Measurements from ENCODE around the gene SSR3.

The SSR3 gene

GRCh38 chr3:156516961-156517360 lies 38.0 kb downstream of the SSR3 start:
- no peak for DNase-seq (ENCODE audit: low read depth)
- no peak overlapping the region for H3K4me3 ChIP-seq (ENCODE audit: low read depth, low read length)
- no peak for TF ChIP-seq MYC (IDR thresholded peaks at IDR 0.05; ENCODE audit: low read depth, low read length)
- TF ChIP-seq POLR2A (IDR thresholded peaks at IDR 0.05; ENCODE audit: extremely low read depth, insufficient read length) = no peak
- no peak for TF ChIP-seq CTCF (IDR thresholded peaks at IDR 0.05; ENCODE audit: low read depth, low read length)
- no peak for TF ChIP-seq MAX (IDR thresholded peaks at IDR 0.05; ENCODE audit: low read depth, low read length)

GRCh38 chr3:156516284-156516683 lies 38.6 kb downstream of the SSR3 start:
- TF ChIP-seq POLR2A (IDR thresholded peaks at IDR 0.05; ENCODE audit: extremely low read depth, insufficient read length) = no peak
- no peak for TF ChIP-seq CTCF (IDR thresholded peaks at IDR 0.05; ENCODE audit: low read depth, low read length)
- TF ChIP-seq MAX (IDR thresholded peaks at IDR 0.05; ENCODE audit: low read depth, low read length) = no peak
- no peak for TF ChIP-seq MYC (IDR thresholded peaks at IDR 0.05; ENCODE audit: low read depth, low read length)
- no peak overlapping the region for H3K4me3 ChIP-seq (ENCODE audit: low read depth, low read length)
- no peak for DNase-seq (ENCODE audit: low read depth)

DNA sequence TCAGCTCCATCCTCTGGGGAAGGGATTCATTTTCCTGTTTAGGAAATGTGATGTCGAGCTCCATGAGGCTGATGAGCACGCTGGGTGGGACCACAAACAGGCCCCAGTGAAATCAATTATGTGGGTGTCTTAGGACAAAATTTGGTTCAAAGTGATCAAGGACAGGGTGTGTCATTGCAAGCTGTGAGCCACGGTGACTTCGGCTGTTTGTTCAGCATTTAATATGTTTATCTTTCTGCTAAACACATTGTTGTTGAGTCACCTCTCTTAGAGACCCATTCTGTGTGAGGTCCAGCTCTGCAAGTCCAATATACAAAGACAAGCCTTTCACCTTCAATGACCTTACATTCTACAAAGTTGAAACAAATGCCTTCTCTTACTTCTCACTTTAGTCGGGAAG lies 41.3 kb downstream of the SSR3 start:
- TF ChIP-seq CTCF (IDR thresholded peaks at IDR 0.05; ENCODE audit: low read depth, low read length) (no peak), MAX (IDR thresholded peaks at IDR 0.05; ENCODE audit: low read depth, low read length) (no peak), MYC (IDR thresholded peaks at IDR 0.05; ENCODE audit: low read depth, low read length) (no peak), POLR2A (IDR thresholded peaks at IDR 0.05; ENCODE audit: extremely low read depth, insufficient read length) (no peak)
- DNase-seq (ENCODE audit: low read depth) = no peak
- H3K4me3 ChIP-seq (ENCODE audit: low read depth, low read length) = no peak overlapping the region

DNA sequence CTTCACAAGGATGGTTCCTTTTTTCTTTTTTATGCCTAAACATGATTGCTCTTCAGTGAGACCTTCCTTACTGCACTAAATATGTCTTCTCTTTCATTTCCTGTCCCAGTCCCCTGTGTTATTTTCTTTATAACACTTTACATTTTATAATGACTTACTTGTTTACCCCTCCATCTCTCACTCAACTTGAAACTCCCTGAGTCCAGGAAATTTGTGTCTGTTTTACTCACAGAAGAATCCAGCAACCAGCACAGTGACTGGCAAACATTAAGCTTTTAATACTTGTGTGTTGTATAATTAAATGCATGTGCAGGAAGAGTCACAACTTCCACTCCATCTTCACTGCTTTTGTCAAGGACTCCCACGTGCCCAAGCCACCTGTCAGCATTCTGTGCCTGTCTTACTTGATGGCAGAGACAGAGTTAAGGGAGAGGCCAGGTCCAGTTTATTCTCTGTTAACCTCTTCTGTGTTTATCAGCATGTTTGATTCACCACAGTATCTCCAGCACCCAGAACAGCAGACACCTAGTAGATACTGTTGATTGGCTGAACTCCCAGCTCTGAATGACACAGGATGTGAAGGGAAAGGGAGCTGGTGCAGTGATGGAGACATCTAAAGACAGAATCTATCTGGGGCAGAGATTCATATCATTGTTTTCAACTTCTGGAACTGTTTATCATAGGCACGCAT lies 42.8 kb downstream of the SSR3 start:
- H3K4me3 ChIP-seq (ENCODE audit: low read depth, low read length) = no peak overlapping the region
- DNase-seq (ENCODE audit: low read depth) = no peak
- no peak for TF ChIP-seq POLR2A (IDR thresholded peaks at IDR 0.05; ENCODE audit: extremely low read depth, insufficient read length)
- TF ChIP-seq CTCF (IDR thresholded peaks at IDR 0.05; ENCODE audit: low read depth, low read length) = no peak
- no peak for TF ChIP-seq MAX (IDR thresholded peaks at IDR 0.05; ENCODE audit: low read depth, low read length)
- TF ChIP-seq MYC (IDR thresholded peaks at IDR 0.05; ENCODE audit: low read depth, low read length) = no peak

- DNase-seq (ENCODE audit: low read depth) = peak; percentile 59
- no peak overlapping the region for H3K4me3 ChIP-seq (ENCODE audit: low read depth, low read length)
- TF ChIP-seq CTCF (IDR thresholded peaks at IDR 0.05; ENCODE audit: low read depth, low read length) = peak; percentile 17
- no peak for TF ChIP-seq MYC (IDR thresholded peaks at IDR 0.05; ENCODE audit: low read depth, low read length)
- TF ChIP-seq MAX (IDR thresholded peaks at IDR 0.05; ENCODE audit: low read depth, low read length) = no peak
Observed at GRCh38 chr3:156509189-156510174, 45.4 kb downstream of the SSR3 start.
